Neutrophil (primary cell): ENCODE results near the gene ARMCX1.
"Not testable (repeated sequence)": the region's sequence is repeated elsewhere in the genome, so short reads cannot be mapped to it uniquely, and the experiment has no call there.

ENCODE experiments used
- H3K27ac ChIP-seq: fragments of 200-600 bp; sonication (generic); 2 replicates; pipeline ENCODE4 v1.5.1; 2016; ENCODE audit warnings: mild to moderate bottlenecking, moderate library complexity
- H3K27me3 ChIP-seq: fragments of 200-600 bp; sonication (generic); 2 replicates; pipeline ENCODE4 v1.6.0; 2016; ENCODE audit warnings: mild to moderate bottlenecking
- H3K36me3 ChIP-seq: fragments of 200-600 bp; sonication (generic); 2 replicates; pipeline ENCODE4 v1.5.1; 2017
- H3K4me1 ChIP-seq, 2 experiments: fragments of 200-600 bp in 1 of 2; sonication (generic) in 1 of 2; 1 replicate in 1 of 2; 2 replicates in 1 of 2; pipeline versions ENCODE4 v1.5.1 to v1.6.1; 2013 to 2016; ENCODE audit warnings: low read depth in 1 of 2, low read length in 1 of 2, mild to moderate bottlenecking in 1 of 2, moderate library complexity in 1 of 2; ENCODE audit not compliant: control insufficient read depth in 1 of 2, insufficient read depth in 1 of 2
- H3K4me3 ChIP-seq, 2 experiments: fragments of 200-600 bp in 1 of 2; sonication (generic) in 1 of 2; 1 replicate in 1 of 2; 2 replicates in 1 of 2; pipeline ENCODE4 v1.5.1; 2013 to 2016; ENCODE audit warnings: low read depth in 1 of 2, low read length in 1 of 2, mild to moderate bottlenecking in 1 of 2, moderate library complexity in 1 of 2
- H3K9me3 ChIP-seq: fragments of 200-600 bp; sonication (generic); 2 replicates; pipeline ENCODE4 v1.5.1; 2016
- TF ChIP-seq, protein P1 (sequence below): fragments of 200-600 bp; sonication (generic); IDR thresholded peaks from 2 replicates; pipeline ENCODE4 v1.5.1; 2016; ENCODE audit warnings: antibody characterized with exemption

The ARMCX1 gene

GRCh38 chrX:101550751-101551379 lies 518 bp downstream of the ARMCX1 start:
- Histone ChIP-seq H3K36me3 (no peaks in the 10 kb centered on the region), H3K27me3 (no peaks in the 10 kb centered on the region), H3K4me1 (peaks cover 11 to 13% of the 10 kb centered on the region in 2 experiments), H3K27ac (no peak overlapping the region), H3K9me3 (no peaks in the 10 kb centered on the region), H3K4me3 (peak overlapping the region; percentile 24 to 32)
- TF ChIP-seq, protein P1, sequence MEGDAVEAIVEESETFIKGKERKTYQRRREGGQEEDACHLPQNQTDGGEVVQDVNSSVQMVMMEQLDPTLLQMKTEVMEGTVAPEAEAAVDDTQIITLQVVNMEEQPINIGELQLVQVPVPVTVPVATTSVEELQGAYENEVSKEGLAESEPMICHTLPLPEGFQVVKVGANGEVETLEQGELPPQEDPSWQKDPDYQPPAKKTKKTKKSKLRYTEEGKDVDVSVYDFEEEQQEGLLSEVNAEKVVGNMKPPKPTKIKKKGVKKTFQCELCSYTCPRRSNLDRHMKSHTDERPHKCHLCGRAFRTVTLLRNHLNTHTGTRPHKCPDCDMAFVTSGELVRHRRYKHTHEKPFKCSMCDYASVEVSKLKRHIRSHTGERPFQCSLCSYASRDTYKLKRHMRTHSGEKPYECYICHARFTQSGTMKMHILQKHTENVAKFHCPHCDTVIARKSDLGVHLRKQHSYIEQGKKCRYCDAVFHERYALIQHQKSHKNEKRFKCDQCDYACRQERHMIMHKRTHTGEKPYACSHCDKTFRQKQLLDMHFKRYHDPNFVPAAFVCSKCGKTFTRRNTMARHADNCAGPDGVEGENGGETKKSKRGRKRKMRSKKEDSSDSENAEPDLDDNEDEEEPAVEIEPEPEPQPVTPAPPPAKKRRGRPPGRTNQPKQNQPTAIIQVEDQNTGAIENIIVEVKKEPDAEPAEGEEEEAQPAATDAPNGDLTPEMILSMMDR = no peak

DNA sequence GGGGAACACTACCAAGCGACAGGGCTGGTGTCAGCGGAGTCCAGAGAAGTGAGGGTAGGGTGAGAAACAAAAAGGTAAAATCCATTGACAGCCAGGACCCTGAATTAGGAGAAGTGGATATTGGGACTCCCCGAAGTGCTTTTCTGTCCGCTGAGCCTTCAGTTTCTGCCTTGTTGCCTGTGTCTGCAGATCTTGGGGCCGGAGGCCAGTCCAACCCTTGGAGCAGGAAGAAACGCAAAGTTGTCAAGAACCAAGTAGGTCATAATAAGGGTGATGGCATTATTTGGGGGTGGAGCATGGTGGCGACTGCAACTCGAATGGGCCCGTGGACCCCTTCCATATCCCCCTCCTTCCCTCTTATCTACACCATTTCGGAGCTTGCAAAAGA lies 1.0 kb downstream of the ARMCX1 start:
- Histone ChIP-seq H3K4me1 (peaks cover 11 to 13% of the 10 kb centered on the region in 2 experiments), H3K9me3 (no peaks in the 10 kb centered on the region), H3K36me3 (no peaks in the 10 kb centered on the region), H3K27ac (no peak overlapping the region), H3K4me3 (peak overlapping the region in 1 of 2 experiments; percentile 32), H3K27me3 (no peaks in the 10 kb centered on the region)
- TF ChIP-seq, protein P1 = no peak

DNA sequence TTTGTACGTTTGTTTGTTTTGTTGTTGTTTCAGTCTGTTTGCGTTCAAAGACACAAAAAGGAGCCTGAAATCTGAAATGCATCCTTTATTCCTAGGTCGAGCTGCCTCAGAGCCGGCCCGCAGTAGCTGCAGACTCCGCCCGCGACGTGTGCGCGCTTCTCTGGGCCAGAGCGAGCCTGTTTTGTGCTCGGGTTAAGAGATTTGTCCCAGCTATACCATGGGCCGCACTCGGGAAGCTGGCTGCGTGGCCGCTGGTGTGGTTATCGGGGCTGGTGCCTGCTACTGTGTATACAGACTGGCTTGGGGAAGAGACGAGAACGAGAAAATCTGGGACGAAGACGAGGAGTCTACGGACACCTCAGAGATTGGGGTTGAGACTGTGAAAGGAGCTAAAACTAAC lies 2.4 kb downstream of the ARMCX1 start:
- Histone ChIP-seq H3K36me3 (no peaks in the 10 kb centered on the region), H3K27ac (no peak overlapping the region), H3K4me1 (peaks cover 11 to 13% of the 10 kb centered on the region in 2 experiments), H3K4me3 (no peak overlapping the region), H3K9me3 (no peaks in the 10 kb centered on the region), H3K27me3 (no peaks in the 10 kb centered on the region)
- TF ChIP-seq, protein P1 = no peak

- no peaks in the 10 kb centered on the region for H3K4me1 ChIP-seq
- H3K27me3 ChIP-seq = no peaks in the 10 kb centered on the region
- H3K36me3 ChIP-seq = no peaks in the 10 kb centered on the region
- H3K4me3 ChIP-seq = no peak overlapping the region
- no peaks in the 10 kb centered on the region for H3K9me3 ChIP-seq
- TF ChIP-seq, protein P1 = no peak
- no peak overlapping the region for H3K27ac ChIP-seq
These were observed 14.3 kb downstream of the ARMCX1 start for GRCh38 chrX:101564651-101565050.

DNA sequence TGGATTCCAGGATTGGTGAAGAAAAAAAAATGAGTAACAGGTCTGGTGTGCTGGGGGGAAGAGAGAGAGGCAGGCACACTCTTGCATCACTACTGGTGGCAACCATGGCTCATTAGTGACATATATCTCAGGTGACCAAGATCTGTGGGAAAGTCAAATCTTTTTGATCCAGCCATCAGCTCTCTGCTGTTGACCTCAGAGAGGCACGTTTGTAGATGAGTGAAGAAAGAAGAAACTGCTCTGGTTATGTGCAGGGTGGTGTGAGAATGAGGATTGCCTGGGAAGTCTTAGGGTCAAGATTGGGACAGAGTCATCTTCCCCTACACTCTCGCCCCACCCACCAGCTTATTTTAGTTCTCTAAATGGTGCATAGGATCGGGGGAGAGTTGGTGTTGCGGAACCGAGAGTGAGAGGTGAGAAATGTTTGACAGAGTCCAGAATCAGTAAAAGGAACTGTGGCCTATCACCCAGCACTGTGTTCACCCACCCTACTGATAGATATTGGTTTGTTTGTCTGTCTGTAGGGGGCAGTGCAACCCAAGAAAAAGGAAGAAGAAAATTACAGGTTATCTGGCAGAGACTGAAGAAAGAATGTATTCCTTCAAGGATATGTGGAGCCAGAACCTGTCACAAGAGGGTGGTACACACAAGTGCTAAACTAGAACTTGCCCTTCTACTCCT lies 45.5 kb downstream of the ARMCX1 start:
- Histone ChIP-seq H3K4me3 (no peak overlapping the region), H3K27me3 (peaks cover 5% of the 10 kb centered on the region), H3K27ac (no peak overlapping the region), H3K4me1 (no peaks in the 10 kb centered on the region), H3K36me3 (no peaks in the 10 kb centered on the region), H3K9me3 (no peaks in the 10 kb centered on the region)
- TF ChIP-seq, protein P1 = no peak

DNA sequence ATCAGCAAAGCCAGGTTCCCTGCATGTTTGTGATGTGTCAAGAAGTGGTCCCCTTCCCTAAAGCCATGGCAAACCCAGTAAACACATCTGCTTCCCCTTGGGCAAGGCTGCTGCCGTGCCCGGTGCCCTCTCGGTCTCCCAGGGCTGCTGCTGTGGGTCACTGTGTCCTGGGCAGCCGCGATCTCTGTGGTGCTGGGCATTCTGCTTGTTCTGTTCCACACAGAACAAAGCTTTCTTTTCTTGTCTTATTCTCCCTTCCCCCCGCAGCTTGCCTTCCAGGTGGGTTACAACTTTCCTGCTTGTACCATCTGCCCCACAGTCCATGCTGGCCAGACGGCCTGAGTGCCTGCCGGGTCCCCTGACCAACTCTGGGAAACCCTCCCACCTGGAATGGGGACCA lies 49.2 kb downstream of the ARMCX1 start:
- H3K4me3 ChIP-seq, H3K27ac ChIP-seq, H3K36me3 ChIP-seq, H3K4me1 ChIP-seq, H3K27me3 ChIP-seq, H3K9me3 ChIP-seq: not testable (repeated sequence)
